ENCODE results near the gene RNF114.

DNA sequence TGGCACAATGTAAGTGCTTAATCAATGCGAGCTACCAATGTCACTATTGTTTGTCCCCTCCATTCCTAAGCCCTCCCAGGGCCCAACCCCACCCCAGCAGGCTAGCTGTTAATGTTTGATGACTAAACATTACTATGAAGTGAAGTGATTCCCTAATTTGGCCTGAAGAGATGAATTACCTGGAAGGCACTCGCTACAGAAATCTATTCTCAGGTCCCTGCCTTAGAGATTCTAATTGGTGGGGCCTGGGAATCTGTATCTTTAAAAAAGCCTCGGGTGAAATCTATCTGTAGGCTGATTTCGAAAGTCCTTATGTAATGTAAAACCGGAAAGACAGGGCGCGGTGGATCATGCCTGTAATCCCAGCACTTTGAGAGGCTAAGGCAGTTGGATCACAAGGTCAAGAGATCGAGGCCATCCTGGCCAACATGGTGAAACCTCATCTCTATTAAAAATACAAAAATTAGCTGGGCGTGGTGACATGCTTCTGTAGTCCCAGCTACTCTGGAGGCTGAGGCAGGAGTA is 29.6 kb downstream of the RNF114 start:
- TF ChIP-seq POLR2A (IDR thresholded peaks at IDR 0.05), result no peak
- TF ChIP-seq, protein P1, sequence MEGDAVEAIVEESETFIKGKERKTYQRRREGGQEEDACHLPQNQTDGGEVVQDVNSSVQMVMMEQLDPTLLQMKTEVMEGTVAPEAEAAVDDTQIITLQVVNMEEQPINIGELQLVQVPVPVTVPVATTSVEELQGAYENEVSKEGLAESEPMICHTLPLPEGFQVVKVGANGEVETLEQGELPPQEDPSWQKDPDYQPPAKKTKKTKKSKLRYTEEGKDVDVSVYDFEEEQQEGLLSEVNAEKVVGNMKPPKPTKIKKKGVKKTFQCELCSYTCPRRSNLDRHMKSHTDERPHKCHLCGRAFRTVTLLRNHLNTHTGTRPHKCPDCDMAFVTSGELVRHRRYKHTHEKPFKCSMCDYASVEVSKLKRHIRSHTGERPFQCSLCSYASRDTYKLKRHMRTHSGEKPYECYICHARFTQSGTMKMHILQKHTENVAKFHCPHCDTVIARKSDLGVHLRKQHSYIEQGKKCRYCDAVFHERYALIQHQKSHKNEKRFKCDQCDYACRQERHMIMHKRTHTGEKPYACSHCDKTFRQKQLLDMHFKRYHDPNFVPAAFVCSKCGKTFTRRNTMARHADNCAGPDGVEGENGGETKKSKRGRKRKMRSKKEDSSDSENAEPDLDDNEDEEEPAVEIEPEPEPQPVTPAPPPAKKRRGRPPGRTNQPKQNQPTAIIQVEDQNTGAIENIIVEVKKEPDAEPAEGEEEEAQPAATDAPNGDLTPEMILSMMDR (IDR thresholded peaks at IDR 0.05), result no peak

Measured in thyroid gland (tissue), 4 donors.